Measurements from ENCODE around the gene XRCC3.

GRCh38 chr14:103708750-103709187 lies 6.5 kb downstream of the XRCC3 start:
- TF ChIP-seq POLR2A (IDR thresholded peaks at IDR 0.05) (no peak), CTCF (IDR thresholded peaks at IDR 0.05) (no peak), POLR2AphosphoS5 (IDR thresholded peaks at IDR 0.05) (peak in 2 of 4 donors; percentile 5 to 29)

Data from sigmoid colon (tissue), 4 donors.